SK-N-MC (cell line): ENCODE results near the gene SH3GLB2.

Experiments used
- EZH2 ChIP-seq: fragments of 200-600 bp; sonication (generic); IDR thresholded peaks from one replicate; pipeline ENCODE4 v1.6.1; 2017; ENCODE audit warnings: antibody characterized with exemption
- POLR2AphosphoS5 ChIP-seq: IDR thresholded peaks from 2 replicates; pipeline ENCODE4 v1.6.1; 2012; ENCODE audit warnings: mild to moderate bottlenecking, low read depth, low read length, borderline replicate concordance

- TF ChIP-seq EZH2 (no peak), POLR2AphosphoS5 (no peak)
Measured at GRCh38 chr9:129073404-129073803, 45.3 kb upstream of the SH3GLB2 start.
